Smooth muscle cell (in vitro differentiated cells): Measurements from ENCODE around the gene PXDC1. TPM values are rescaled to one million over a fixed set of nuclear protein-coding genes. Genes with fewer than 3 reads are reported as not detected.

Experiments
- DNase-seq: peaks from one replicate; lab custom pipeline; 2025; ENCODE audit not compliant: unreplicated experiment; lab: John Stamatoyannopoulos, UW
- H2AFZ ChIP-seq: fragments of 200-600 bp; sonication (generic); 2 replicates; pipeline ENCODE4 v1.6.0; 2016; ENCODE audit warnings: antibody characterized with exemption, low read depth, mild to moderate bottlenecking
- H3F3A ChIP-seq: fragments of 200-600 bp; sonication (generic); 2 replicates; pipeline ENCODE4 v1.6.0; 2017; ENCODE audit warnings: antibody characterized with exemption, low read depth
- H3K27ac ChIP-seq: fragments of 200-600 bp; sonication (generic); 2 replicates; pipeline ENCODE4 v1.5.1; 2016; ENCODE audit warnings: low read depth, mild to moderate bottlenecking
- H3K27me3 ChIP-seq: fragments of 200-600 bp; sonication (generic); 2 replicates; pipeline ENCODE4 v1.6.1; 2016; ENCODE audit warnings: low read depth, mild to moderate bottlenecking
- H3K36me3 ChIP-seq: fragments of 200-600 bp; sonication (generic); 2 replicates; pipeline ENCODE4 v1.5.1; 2016; ENCODE audit warnings: low read depth
- H3K4me1 ChIP-seq: fragments of 200-600 bp; sonication (generic); 2 replicates; pipeline ENCODE4 v1.5.1; 2016; ENCODE audit warnings: low read depth
- H3K4me2 ChIP-seq: fragments of 200-600 bp; sonication (generic); 2 replicates; pipeline ENCODE4 v1.6.0; 2016; ENCODE audit warnings: mild to moderate bottlenecking
- H3K4me3 ChIP-seq: fragments of 200-600 bp; sonication (generic); 2 replicates; pipeline ENCODE4 v1.5.1; 2016; ENCODE audit warnings: mild to moderate bottlenecking
- H3K79me2 ChIP-seq: fragments of 200-600 bp; sonication (generic); 2 replicates; pipeline ENCODE4 v1.6.0; 2016; ENCODE audit warnings: low read depth, mild to moderate bottlenecking
- H3K9ac ChIP-seq: fragments of 200-600 bp; sonication (generic); 2 replicates; pipeline ENCODE4 v1.6.0; 2016; ENCODE audit warnings: low read depth
- H3K9me3 ChIP-seq: fragments of 200-600 bp; sonication (generic); replicated peaks from 2 replicates; pipeline ENCODE4 v1.5.1; 2016; ENCODE audit warnings: low read depth
- H4K20me1 ChIP-seq: fragments of 200-600 bp; sonication (generic); 2 replicates; pipeline ENCODE4 v1.6.0; 2016; ENCODE audit warnings: low read depth
- WGBS: methylation state at CpG from one replicate; pipeline ENCODE4 v1.1.7; 2016; ENCODE audit warnings: low lambda C conversion rate; 5-methylcytosine and 5-hydroxymethylcytosine counted together
- polyA plus RNA-seq: library from polyadenylated mRNA; unstranded; fragments of >200 nt; fragmentation: Nextera tagmentation; extraction: Ambion mirVana; gene quantifications from 2 replicates; pipeline ENCODE4 v1.2.1, GENCODE V29; 2016
- total RNA-seq: library from RNA; depleted of rRNA; stranded (reverse); fragments of >200 nt; gene quantifications from 2 replicates; pipeline ENCODE4 v1.2.3, GENCODE V29; 2014
- TF ChIP-seq, protein P1 (sequence below): fragments of 200-600 bp; sonication (generic); IDR thresholded peaks from 2 replicates; pipeline ENCODE4 v1.5.1; 2017; ENCODE audit warnings: borderline replicate concordance, mild to moderate bottlenecking, antibody characterized with exemption; ENCODE audit not compliant: insufficient read depth, poor library complexity, severe bottlenecking

Gene PXDC1
- total and polyA plus RNA-seq, 2 experiments from 2014 or later, result 49.1 to 78.6 TPM

DNA sequence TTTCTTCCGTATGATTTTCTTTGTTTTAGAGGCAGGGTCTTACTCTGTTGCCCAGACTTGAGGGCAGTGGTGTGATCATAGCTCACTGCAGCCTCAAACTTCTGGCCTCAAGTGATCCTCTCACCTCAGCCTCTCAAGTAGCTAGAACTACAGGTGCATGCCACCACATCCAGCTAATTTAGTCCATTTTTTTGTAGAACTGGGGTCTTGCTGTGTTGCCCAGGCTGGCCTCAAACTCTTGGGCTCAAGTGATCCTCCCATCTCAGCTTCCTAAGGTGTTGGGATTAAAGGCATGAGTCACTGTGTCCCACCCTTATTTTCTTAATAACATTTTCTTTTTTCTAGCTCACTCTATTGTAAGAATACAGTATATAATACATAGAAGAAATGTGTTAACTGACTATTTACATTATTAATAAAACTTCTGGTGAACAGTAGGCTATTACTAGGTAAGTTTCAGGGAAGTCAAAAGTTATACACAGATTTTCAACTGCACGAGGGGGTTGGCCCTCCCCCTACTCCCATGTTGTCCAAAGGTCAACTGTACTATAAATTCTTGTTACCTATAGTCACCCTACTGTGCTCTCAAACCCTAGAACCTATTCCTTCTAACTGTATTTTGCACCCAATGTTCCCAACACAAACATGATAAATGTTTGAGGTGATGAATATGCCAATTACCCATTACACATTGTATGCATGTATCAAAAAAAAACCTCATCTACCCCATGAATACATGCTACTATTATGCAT lies 56.3 kb downstream of the PXDC1 start:
- H2AFZ ChIP-seq, result no peak overlapping the region
- H3K9me3 ChIP-seq, result no peaks in the 10 kb centered on the region
- H3K4me3 ChIP-seq, result no peak overlapping the region
- no peak overlapping the region for H3K4me2 ChIP-seq
- H3K79me2 ChIP-seq, result no peaks in the 10 kb centered on the region
- H3K9ac ChIP-seq, result no peak overlapping the region
- no peak for DNase-seq
- no peaks in the 10 kb centered on the region for H4K20me1 ChIP-seq
- H3K27me3 ChIP-seq, result peaks cover under 1% of the 10 kb centered on the region
- H3K4me1 ChIP-seq, result no peaks in the 10 kb centered on the region
- WGBS, result 80% methylated on average over 2 of the region's 2 CpGs
- no peaks in the 10 kb centered on the region for H3K36me3 ChIP-seq
- peaks cover 4% of the 10 kb centered on the region for H3F3A ChIP-seq
- TF ChIP-seq, protein P1, sequence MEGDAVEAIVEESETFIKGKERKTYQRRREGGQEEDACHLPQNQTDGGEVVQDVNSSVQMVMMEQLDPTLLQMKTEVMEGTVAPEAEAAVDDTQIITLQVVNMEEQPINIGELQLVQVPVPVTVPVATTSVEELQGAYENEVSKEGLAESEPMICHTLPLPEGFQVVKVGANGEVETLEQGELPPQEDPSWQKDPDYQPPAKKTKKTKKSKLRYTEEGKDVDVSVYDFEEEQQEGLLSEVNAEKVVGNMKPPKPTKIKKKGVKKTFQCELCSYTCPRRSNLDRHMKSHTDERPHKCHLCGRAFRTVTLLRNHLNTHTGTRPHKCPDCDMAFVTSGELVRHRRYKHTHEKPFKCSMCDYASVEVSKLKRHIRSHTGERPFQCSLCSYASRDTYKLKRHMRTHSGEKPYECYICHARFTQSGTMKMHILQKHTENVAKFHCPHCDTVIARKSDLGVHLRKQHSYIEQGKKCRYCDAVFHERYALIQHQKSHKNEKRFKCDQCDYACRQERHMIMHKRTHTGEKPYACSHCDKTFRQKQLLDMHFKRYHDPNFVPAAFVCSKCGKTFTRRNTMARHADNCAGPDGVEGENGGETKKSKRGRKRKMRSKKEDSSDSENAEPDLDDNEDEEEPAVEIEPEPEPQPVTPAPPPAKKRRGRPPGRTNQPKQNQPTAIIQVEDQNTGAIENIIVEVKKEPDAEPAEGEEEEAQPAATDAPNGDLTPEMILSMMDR, result no peak
- H3K27ac ChIP-seq, result no peak overlapping the region

DNA sequence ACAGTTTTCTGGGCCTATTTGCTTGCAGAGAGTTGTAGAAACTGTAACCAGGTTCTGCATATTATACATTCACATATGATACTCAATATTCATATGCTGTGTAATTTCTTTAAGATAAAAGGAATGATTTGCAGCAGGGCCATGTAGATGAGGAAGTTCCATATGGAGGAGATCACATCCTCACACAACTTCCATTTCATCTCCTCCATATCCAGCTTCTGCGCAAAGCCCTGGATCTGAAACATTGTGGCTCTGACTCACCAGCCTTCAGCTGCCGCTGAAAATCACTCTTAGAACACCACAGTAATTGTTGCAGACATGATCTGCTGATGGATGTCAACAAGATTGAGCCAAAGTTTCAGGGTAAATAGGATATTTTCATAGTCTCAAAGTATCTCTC lies 57.7 kb downstream of the PXDC1 start:
- no peak for DNase-seq
- H2AFZ ChIP-seq, result no peak overlapping the region
- peaks cover 5% of the 10 kb centered on the region for H3K27me3 ChIP-seq
- TF ChIP-seq, protein P1, result no peak
- H3K4me2 ChIP-seq, result no peak overlapping the region
- H3K4me3 ChIP-seq, result no peak overlapping the region
- WGBS, result 38% methylated on average over 2 of the region's 2 CpGs
- no peak overlapping the region for H3K27ac ChIP-seq
- no peak overlapping the region for H3K9ac ChIP-seq
- H3K36me3 ChIP-seq, result no peaks in the 10 kb centered on the region
- H4K20me1 ChIP-seq, result no peaks in the 10 kb centered on the region
- H3K4me1 ChIP-seq, result no peaks in the 10 kb centered on the region
- peaks cover 4% of the 10 kb centered on the region for H3F3A ChIP-seq
- no peaks in the 10 kb centered on the region for H3K9me3 ChIP-seq
- no peaks in the 10 kb centered on the region for H3K79me2 ChIP-seq

DNA sequence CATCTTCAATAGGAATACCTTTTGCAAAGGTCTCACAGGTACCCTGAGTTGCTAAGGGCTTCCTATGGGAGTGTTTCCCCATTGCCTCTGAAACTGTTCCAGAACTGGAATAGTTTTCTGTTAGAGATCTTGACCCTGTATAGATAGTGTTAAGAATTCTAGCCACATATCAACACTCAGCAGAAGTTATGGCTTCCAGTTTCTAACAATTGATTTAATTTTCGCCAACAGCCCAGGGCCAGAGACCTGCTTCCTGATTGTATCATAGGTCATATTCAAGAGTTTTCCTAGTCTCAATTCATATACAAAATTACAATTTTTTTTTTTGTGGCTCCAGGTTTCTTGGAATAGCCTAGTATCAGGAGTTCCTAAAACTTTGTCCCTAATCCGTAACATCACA lies 61.0 kb downstream of the PXDC1 start:
- Histone ChIP-seq H3K79me2 (no peaks in the 10 kb centered on the region), H4K20me1 (no peaks in the 10 kb centered on the region), H2AFZ (no peak overlapping the region), H3K27me3 (peaks cover 10% of the 10 kb centered on the region), H3K4me3 (no peak overlapping the region), H3K4me2 (no peak overlapping the region), H3F3A (no peaks in the 10 kb centered on the region), H3K9me3 (no peaks in the 10 kb centered on the region), H3K4me1 (no peaks in the 10 kb centered on the region), H3K27ac (no peak overlapping the region), H3K9ac (no peak overlapping the region), H3K36me3 (no peaks in the 10 kb centered on the region)
- WGBS, result 99% methylated on average over 2 of the region's 2 CpGs
- TF ChIP-seq, protein P1, result no peak
- no peak for DNase-seq

DNA sequence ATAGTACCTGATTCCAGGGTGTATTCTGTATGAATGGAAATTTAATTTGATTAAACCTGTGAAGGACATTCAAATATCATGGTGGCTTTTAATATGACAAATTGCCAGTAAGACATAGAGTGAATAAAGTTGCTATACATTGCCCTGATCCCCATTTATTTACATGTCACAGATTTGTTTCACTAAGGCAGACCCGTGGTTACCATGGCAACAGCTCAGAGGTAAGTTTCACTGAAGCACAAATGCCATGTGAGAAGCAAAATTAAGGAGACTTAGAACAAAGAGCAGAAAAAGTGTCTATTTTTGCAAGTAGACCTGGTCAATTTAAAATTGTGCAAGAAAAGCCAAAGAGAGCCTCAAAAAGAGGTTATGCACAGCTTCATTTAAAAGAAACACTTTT lies 63.7 kb downstream of the PXDC1 start:
- peaks cover 5% of the 10 kb centered on the region for H3K4me1 ChIP-seq
- no peak overlapping the region for H3K4me3 ChIP-seq
- no peaks in the 10 kb centered on the region for H4K20me1 ChIP-seq
- DNase-seq, result no peak
- no peaks in the 10 kb centered on the region for H3K79me2 ChIP-seq
- no peak overlapping the region for H3K9ac ChIP-seq
- no peaks in the 10 kb centered on the region for H3K36me3 ChIP-seq
- H2AFZ ChIP-seq, result no peak overlapping the region
- peaks cover 10% of the 10 kb centered on the region for H3K27me3 ChIP-seq
- no peaks in the 10 kb centered on the region for H3K9me3 ChIP-seq
- WGBS, result 88% methylated on average over 1 of the region's 1 CpG
- no peak overlapping the region for H3K4me2 ChIP-seq
- H3K27ac ChIP-seq, result no peak overlapping the region
- no peaks in the 10 kb centered on the region for H3F3A ChIP-seq
- TF ChIP-seq, protein P1, result no peak
